GM18861 (cell line): ENCODE results near the gene OPCML.

Source experiments
- ATAC-seq: cut with Tn5 transposase; IDR thresholded peaks from one replicate; pipeline ENCODE4 v1.9.1; 2021; ENCODE audit not compliant: unreplicated experiment

The OPCML gene

GRCh38 chr11:132549001-132549400 is 983.3 kb downstream of the OPCML start:
- ATAC-seq, result no peak

GRCh38 chr11:132544007-132544406 is 988.3 kb downstream of the OPCML start:
- ATAC-seq, result no peak

DNA sequence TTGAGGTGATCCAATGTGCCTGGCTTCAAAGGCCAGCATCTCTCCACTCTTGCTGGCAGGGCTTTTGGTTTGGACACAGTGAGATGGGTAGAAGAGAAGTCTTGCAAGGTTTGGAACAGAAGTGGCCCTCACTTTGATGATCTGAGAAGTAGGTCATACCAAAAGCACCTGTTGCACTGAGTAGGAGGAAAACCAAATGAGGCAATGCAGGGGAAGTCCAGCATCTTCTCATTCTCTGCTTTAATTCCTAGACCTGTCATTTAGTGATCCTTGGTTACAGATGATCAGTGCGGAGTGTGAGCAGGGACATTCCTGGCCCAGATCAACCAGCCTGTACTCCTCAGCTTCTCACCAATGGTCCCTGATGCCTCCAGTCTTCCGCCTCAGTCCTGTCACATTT is 990.5 kb downstream of the OPCML start:
- no peak for ATAC-seq

- ATAC-seq, result no peak
Observed at GRCh38 chr11:132540581-132540980, 991.7 kb downstream of the OPCML start.

- ATAC-seq, result no peak
Observed at GRCh38 chr11:132539590-132540368, 992.5 kb downstream of the OPCML start.

DNA sequence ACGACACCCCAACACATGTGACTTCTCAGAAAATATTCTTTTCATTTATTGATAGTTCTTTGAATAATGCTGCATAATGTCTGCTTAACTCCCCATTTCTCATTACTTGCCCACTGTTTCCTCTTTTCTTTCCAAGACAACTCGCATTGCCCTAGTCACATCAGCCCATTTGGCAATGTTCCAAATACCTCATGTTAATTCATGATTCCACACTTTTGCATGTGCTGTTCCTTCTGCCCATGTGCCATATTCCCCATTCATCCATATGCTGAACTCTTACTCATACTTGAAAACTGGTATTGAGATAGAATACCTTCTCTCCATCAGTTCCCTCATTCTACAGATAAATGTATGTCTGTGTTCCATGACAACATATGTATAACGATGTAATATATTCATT is 993.7 kb downstream of the OPCML start:
- no peak for ATAC-seq

- no peak for ATAC-seq
Observed at GRCh38 chr11:132535830-132536229, 996.5 kb downstream of the OPCML start.

DNA sequence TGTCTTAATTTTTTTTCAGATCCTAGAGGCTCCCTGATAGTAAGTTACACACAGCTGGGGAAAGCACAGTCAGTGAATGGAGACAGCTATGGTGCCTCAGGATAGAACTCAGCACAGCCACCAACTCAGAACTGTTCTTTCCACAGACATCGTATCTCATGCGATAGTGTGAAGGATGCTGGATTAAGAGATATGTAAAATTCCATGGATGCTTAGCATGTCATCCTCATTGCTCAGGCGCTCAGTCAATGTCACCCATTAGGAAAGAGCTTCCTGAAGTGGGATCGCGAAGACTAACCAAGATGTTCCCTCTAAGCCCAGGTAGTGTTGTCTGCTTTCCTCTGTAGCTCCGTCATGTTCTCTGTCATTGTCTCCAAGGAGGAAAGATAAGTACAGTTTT is 1000.4 kb downstream of the OPCML start:
- no peak for ATAC-seq

DNA sequence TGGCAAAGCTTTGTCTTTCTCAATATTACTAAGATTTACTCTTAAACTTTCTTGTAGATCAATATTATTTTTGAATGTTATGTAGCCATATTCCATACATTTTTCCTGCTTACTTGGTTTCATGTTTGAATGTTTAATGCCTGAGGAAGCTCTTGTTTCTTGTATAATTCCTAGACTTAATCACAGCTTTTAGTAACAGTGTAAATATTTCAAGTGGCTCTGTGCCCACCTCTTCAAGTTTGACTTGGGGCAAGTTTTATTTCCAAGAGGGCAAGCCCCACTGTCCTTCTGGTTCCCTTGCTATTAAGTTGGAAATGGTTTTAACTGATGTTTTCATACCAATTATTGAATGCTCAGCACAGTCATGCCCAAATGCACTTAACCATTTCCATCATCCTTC is 1004.1 kb downstream of the OPCML start:
- no peak for ATAC-seq

DNA sequence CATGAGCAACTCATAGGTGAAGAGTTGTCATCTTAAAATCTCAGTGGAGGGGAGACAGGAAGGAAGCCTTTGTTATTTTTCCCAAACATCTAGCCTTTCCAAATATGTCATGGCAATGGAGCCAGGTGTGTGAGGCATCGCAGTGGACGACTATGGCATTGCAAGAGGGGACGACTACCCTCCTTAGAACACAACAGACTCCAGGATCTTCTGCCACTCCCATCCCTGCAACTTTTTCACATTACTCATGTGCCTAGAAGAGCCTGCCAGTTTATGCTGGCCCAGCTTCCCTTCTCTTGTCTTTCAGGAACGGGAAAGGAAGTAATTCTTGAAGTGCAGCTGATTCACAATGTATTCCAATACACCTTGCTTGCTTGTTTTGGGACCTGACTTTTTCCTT is 1008.4 kb downstream of the OPCML start:
- ATAC-seq, result no peak

DNA sequence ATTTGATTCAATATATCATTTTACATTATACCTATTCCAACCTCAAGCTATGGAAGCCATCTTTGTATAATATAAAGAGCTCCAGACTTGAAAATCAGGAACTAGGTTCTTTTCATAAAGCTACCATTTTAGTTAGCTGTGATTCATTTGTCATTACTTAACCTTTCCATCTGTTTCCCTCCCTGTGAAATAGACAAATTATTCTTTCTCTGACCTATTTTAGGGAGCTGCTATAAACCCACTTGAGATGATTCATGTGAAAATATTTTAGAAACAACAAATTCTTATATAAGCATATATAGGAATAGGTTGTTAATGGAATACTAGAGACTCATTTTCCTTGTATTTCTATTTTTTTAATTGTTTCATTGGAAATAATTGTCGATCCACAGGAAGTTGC is 1012.1 kb downstream of the OPCML start:
- no peak for ATAC-seq

- no peak for ATAC-seq
Observed at GRCh38 chr11:132519241-132519815, 1013.0 kb downstream of the OPCML start.

- no peak for ATAC-seq
Observed at GRCh38 chr11:132504501-132505041, 1027.7 kb downstream of the OPCML start.

- ATAC-seq, result no peak
Observed at GRCh38 chr11:132501356-132501755, 1030.9 kb downstream of the OPCML start.

DNA sequence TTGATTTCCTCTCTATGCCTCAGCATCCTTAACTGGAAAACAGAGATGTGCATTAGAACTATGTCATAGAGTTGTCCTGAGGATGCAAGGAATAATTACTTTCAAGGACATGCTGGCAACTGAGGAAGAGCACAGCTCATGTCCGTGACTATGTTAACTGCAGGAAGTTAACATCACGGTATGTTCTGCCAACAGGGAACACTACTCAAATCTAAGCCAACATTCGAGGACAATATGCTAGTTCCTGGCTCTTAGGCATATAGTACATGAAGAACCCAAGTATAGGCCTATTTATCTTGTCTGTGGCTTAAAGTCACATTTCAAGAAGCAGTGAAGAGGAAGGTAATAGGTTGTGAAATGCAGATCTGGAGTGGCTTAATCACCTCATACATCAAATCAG is 1032.6 kb downstream of the OPCML start:
- ATAC-seq, result no peak

DNA sequence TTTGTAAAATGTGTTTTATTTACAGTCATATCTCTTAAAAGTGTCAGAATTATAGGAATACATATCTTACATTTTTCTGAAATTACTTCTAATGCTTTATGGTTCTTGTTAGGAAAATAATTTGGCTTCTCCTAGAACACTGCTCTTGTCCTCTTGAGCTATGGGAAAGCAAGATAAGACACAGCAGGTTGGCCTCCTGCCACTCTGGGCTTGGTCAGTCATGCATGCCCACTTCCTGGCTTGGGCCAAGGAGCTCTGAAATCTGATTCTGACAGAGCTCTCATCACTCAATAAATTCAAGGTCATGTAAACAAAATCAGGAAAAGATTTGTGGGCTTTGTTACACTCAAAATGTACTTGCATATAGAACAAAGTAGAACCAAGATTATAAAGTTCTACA is 1036.0 kb downstream of the OPCML start:
- ATAC-seq, result no peak

- ATAC-seq, result no peak
Observed at GRCh38 chr11:132493801-132494200, 1038.5 kb downstream of the OPCML start.

DNA sequence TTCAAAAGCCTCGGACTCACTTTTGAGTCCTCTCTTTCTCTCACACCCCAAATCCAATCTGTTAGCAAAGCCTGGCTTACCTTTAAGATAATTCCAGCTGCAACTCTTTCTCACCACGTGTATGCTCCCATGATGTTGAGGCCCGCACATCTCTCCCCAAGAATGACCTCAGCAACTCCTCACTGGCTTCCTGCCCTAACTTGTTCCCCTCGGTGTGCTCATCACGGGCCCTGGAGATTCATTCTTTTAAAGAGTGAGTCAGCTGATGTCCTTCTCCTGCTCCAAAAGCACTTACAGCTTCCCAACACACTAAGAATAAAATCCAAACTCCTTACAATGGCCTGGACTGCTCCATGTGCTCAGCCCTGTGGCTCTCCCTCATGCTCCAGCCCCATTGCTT is 1041.3 kb downstream of the OPCML start:
- ATAC-seq, result no peak

DNA sequence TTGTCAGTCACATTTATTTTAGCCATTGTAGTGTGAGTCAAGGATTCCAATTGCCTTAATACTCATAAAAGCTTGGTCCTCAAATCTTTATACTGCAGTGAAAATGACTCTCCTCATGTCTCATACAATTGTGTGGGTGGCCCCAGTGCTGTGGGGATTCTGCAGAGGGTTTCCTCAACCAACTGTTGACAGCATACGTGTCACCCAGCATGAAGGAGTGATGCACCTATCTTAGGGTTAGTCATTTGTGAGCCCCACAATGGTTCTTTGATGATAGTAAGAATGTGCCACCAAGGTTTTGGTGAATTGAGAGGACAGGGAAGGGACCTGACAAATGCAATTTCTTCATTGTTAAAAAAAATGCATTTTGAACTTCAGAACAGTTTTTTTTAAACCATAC is 1046.2 kb downstream of the OPCML start:
- ATAC-seq, result no peak

- no peak for ATAC-seq
Observed at GRCh38 chr11:132475026-132475425, 1057.3 kb downstream of the OPCML start.

- ATAC-seq, result no peak
Observed at GRCh38 chr11:132472411-132473172, 1059.7 kb downstream of the OPCML start.

GRCh38 chr11:132471466-132471865 is 1060.8 kb downstream of the OPCML start:
- no peak for ATAC-seq
